Upper lobe of right lung (tissue), 1 donor: ENCODE data around the gene DIS3L2. TPM values are rescaled to one million over a fixed set of nuclear protein-coding genes. Genes with fewer than 3 reads are reported as not detected.
"Not testable (repeated sequence)": the region's sequence is repeated elsewhere in the genome, so short reads cannot be mapped to it uniquely, and the experiment has no call there.

Source experiments
- ATAC-seq: fragments of 200-7000 bp; cut with Tn5 transposase; one replicate; pipeline ENCODE4 v1.9.1; 2020; ENCODE audit warnings: mild to moderate bottlenecking, moderate library complexity
- DNase-seq: peaks from one replicate; pipeline ENCODE4 v3.0.0-alpha.2; 2020
- H3K27ac ChIP-seq: fragments of 200-600 bp; one replicate; pipeline ENCODE4 v1.8.0; 2022
- H3K27me3 ChIP-seq: fragments of 200-600 bp; one replicate; pipeline ENCODE4 v1.8.0; 2022; ENCODE audit warnings: mild to moderate bottlenecking
- H3K36me3 ChIP-seq: fragments of 200-600 bp; one replicate; pipeline ENCODE4 v1.8.0; 2022
- H3K4me1 ChIP-seq: fragments of 200-600 bp; one replicate; pipeline ENCODE4 v1.8.0; 2022
- H3K4me3 ChIP-seq: fragments of 200-600 bp; one replicate; pipeline ENCODE4 v1.8.0; 2022; ENCODE audit warnings: mild to moderate bottlenecking
- H3K9me3 ChIP-seq: fragments of 200-600 bp; one replicate; pipeline ENCODE4 v1.8.0; 2022
- intact Hi-C: fragments of 100-400 bp; cut with DNase I; formaldehyde crosslinking; loops from one replicate; pipeline ENCODE4 v1.11.0; 2022
- total RNA-seq: library from RNA; stranded (reverse); fragmentation: NEBNext Ultra II Directional; extraction: Animal tissue kit (Norgen Biotek cat#: 25700); gene quantifications from one replicate; pipeline ENCODE4 v1.2.1, GENCODE V29; 2021
- TF ChIP-seq, protein P1 (sequence below): fragments of 200-600 bp; IDR thresholded peaks from one replicate; pipeline ENCODE4 v1.8.0; 2022; ENCODE audit warnings: antibody characterized with exemption
- donor health status: DM: no; HTN: yes; CAD: no; lungs with severe emphysema.

DIS3L2 gene
- total RNA-seq, 1 donor from 2014 or later, result 35.8 TPM

DNA sequence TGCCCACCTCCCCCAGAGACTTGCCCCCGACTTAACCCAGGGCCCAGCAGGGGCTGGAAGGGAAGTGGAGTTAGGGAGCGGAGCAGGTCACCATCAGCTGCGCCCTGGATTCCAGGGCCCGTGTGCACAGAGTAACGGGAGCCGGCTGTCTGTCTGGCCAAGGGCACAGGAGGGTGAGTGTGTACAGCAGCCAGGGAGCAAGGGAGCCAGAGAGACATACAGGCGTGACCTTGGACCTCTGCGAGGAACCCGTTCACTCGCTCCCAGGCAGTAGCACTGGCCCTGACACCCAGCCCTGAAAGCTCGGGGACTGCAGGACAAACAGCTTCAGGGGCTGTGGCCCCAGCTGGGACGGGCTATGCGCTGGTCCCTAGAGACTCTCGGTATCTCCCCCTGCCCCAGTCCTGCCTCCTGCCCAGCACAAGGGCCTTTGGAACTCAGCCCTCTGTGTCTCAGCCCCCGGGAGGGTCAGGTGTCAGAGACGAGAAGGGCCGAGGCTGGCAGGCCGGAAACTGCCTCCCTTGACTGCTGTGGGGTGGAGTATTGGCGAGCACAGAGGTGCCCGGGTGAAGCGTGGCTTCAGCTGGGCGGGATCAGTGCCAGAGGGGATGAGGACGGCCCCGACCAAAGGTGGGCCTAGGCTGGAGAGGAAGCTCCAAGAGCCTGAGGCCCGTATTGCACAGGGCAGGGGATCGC, 370.9 kb downstream of the DIS3L2 start:
- H3K9me3 ChIP-seq, ATAC-seq, H3K4me3 ChIP-seq, intact Hi-C loops, H3K4me1 ChIP-seq, H3K27ac ChIP-seq, H3K27me3 ChIP-seq, H3K36me3 ChIP-seq: not testable (repeated sequence)
- DNase-seq, result peak; percentile 29

DNA sequence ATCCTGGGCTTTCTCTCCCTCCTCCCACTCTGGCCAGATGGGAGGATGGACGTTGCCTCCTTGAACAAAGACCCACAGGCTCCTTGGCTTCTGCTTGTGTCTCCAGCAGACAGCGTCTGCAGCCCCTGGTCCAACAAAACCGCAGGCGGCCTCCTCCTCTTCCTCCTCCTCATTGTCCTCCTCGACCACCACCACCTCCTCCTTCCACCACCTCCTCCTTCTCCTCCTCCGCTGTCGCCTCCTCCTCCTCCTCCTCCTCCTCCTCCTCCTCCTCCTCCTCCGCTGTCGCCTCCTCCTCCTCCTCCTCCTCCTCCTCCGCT, 371.4 kb downstream of the DIS3L2 start:
- DNase-seq (peak; percentile 36), ATAC-seq (no peak)
- TF ChIP-seq, protein P1, sequence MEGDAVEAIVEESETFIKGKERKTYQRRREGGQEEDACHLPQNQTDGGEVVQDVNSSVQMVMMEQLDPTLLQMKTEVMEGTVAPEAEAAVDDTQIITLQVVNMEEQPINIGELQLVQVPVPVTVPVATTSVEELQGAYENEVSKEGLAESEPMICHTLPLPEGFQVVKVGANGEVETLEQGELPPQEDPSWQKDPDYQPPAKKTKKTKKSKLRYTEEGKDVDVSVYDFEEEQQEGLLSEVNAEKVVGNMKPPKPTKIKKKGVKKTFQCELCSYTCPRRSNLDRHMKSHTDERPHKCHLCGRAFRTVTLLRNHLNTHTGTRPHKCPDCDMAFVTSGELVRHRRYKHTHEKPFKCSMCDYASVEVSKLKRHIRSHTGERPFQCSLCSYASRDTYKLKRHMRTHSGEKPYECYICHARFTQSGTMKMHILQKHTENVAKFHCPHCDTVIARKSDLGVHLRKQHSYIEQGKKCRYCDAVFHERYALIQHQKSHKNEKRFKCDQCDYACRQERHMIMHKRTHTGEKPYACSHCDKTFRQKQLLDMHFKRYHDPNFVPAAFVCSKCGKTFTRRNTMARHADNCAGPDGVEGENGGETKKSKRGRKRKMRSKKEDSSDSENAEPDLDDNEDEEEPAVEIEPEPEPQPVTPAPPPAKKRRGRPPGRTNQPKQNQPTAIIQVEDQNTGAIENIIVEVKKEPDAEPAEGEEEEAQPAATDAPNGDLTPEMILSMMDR, result no peak
- intact Hi-C loops, result no loop called here
- no peaks in the 10 kb centered on the region for H3K4me1 ChIP-seq
- no peaks in the 10 kb centered on the region for H3K27me3 ChIP-seq
- H3K9me3 ChIP-seq, result no peaks in the 10 kb centered on the region
- H3K4me3 ChIP-seq, result no peak overlapping the region
- no peaks in the 10 kb centered on the region for H3K36me3 ChIP-seq
- H3K27ac ChIP-seq, result no peak overlapping the region

DNA sequence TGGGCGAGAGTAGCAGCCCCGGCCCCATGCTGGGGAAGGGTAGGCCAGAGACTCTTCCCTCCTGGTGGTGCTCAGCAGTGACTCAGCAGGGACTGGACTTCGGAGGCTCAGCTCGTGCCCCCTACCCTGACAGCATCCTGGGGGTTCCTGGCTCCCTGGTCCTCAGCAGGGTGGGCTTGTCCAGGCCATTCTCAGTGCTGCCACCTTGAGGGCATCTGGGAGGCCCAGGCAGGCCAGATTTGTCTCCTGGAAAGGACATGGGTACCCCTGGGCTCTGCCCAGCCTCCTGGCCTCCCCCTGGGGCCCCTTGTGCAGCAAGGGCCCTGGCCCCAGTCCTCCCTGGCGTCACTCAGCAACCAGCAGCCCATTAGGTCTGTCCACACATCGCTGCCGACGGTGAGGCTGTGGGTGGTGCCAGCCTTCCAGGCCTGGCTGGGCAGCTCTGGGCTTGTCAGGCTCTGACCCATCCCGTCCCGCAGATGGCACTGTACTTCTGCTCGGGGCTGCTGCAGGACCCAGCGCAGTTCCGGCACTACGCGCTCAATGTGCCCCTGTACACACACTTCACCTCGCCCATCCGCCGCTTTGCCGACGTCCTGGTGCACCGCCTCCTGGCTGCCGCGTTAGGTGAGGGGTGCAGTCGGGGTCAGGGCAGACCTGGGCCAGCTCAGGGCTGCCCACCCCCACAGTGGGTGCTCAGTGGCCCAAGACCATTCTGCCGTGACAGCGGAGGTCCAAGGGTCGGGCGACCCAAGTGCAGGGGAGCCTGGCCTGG, 372.0 kb downstream of the DIS3L2 start:
- no peaks in the 10 kb centered on the region for H3K9me3 ChIP-seq
- H3K36me3 ChIP-seq, result no peaks in the 10 kb centered on the region
- H3K27me3 ChIP-seq, result no peaks in the 10 kb centered on the region
- no peak overlapping the region for H3K4me3 ChIP-seq
- H3K27ac ChIP-seq, result no peak overlapping the region
- no peaks in the 10 kb centered on the region for H3K4me1 ChIP-seq
- DNase-seq (peak; percentile 59), ATAC-seq (no peak)
- TF ChIP-seq, protein P1, result peak; percentile 15
- intact Hi-C loops, result no loop called here

DNA sequence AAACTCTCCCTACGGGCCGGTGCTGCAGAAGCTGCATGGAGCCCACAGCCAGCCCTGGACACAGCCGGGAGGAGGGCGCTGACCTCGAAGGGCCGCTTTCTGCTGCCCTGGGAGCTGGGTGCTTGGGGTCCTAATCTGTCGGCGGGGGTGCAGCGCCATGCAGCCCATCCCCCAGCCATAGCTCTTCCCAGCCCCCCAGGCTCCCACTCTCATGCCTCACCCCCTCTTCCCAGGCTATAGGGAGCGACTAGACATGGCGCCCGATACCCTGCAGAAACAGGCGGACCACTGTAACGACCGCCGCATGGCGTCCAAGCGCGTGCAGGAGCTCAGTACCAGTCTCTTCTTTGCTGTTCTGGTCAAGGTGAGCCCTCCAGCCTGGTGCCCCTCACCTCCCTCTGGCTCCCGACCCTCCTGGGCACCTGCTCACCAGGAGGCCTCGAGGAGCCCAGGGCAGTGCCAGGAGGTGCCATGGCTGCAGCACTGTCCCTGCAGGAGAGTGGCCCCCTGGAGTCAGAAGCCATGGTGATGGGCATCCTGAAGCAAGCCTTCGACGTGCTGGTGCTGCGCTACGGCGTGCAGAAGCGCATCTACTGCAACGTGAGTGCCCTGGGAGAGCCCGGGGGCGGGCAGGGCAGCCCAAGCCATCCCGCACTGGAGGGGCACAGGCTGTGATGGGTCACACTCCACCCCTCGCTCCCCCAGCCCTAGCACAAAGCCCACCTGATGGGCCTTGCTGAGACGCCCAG, 372.8 kb downstream of the DIS3L2 start:
- H3K27me3 ChIP-seq, H3K9me3 ChIP-seq, H3K4me1 ChIP-seq, H3K4me3 ChIP-seq, intact Hi-C loops, H3K27ac ChIP-seq, ATAC-seq, H3K36me3 ChIP-seq: not testable (repeated sequence)
- peak; percentile 55 for DNase-seq

DNA sequence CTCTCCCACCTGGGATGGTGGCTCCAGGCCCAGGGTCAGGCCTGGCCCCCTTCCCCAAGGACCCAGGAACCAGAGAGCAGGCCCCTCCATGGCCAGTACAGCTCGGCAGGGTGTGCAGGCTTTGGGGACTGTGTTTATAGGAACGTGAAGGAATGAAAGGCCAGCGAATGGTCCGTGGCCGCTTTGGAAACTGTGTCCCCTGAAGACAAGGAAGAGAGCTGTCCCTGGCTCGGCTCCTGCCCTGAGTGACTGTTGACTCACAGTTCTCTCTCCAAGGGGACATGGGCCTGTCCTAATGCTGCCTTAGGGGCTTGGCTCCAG, 373.3 kb downstream of the DIS3L2 start:
- ATAC-seq, H3K27me3 ChIP-seq, intact Hi-C loops, H3K36me3 ChIP-seq, H3K4me1 ChIP-seq, H3K4me3 ChIP-seq, H3K27ac ChIP-seq, H3K9me3 ChIP-seq: not testable (repeated sequence)
- DNase-seq, result peak; percentile 42

DNA sequence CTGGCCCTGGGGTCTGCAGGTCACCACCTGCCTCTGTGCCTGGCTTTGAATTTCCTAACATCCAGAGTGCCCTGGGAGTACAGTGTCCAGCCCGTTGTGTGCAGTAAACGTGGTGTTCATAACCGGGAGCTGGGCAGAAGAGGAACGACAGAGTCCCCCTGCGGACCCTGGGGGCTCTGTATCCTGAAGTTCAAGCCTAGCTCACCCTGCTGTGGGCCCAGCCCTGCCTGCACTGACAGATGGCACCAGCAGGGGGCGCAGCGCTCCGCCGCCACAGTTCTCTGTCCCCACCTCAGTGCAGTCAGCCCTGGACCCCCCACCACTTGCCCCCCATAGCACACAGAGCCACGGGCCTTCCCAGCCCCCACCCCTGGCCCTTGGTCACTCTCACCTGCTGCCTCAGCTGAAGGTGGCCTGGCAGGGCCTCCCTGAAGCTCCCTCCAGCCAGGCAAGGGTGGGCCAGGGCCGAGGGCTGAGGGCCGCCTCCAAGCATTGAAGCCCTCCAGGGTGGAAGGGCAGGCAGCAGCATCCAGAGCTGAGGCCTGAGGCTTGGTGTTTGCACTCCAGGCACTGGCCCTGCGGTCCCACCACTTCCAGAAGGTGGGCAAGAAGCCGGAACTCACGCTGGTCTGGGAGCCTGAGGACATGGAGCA, 373.8 kb downstream of the DIS3L2 start:
- H3K27ac ChIP-seq, H3K36me3 ChIP-seq, H3K4me3 ChIP-seq, H3K4me1 ChIP-seq, H3K27me3 ChIP-seq, H3K9me3 ChIP-seq, intact Hi-C loops: not testable (repeated sequence)
- peak; percentile 54 for DNase-seq
- TF ChIP-seq, protein P1, result peak; percentile 46
- ATAC-seq, result peak; percentile 45

DNA sequence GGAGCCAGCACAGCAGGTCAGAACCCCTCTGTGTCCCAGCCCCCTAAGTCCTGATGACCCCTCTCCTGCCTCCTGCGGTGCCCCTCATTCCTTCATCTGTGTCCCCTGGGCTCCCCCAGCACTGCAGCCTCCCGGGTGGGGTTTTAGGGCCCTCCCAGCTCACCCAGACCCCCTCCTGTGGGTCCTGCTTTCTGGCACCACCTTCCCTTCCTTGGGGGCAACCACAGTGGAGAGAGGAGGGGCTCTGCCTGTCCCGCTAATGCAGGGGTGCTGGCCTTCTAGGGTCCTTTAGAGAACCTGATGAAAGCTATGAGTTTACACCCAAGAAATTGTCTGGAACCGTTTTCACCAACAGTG, 374.3 kb downstream of the DIS3L2 start:
- no peaks in the 10 kb centered on the region for H3K9me3 ChIP-seq
- H3K27me3 ChIP-seq, result no peaks in the 10 kb centered on the region
- H3K27ac ChIP-seq, result no peak overlapping the region
- H3K36me3 ChIP-seq, result no peaks in the 10 kb centered on the region
- intact Hi-C loops, result no loop called here
- ATAC-seq (no peak), DNase-seq (peak; percentile 47)
- no peak overlapping the region for H3K4me3 ChIP-seq
- TF ChIP-seq, protein P1, result no peak
- no peaks in the 10 kb centered on the region for H3K4me1 ChIP-seq
